AG09309 (cell line): Measurements from ENCODE around the gene DNASE1L2.
"Not testable (repeated sequence)": the region's sequence is repeated elsewhere in the genome, so short reads cannot be mapped to it uniquely, and the experiment has no call there.

Source experiments
- DNase-seq: peaks from one replicate; pipeline ENCODE4 v3.0.0-alpha.2; 2010; ENCODE audit warnings: low read depth
- H3K4me3 ChIP-seq: 2 replicates; pipeline ENCODE4 v1.5.1; 2011; ENCODE audit warnings: mild to moderate bottlenecking, low read depth, low read length, moderate library complexity; ENCODE audit not compliant: control insufficient read depth
- TF ChIP-seq, protein P1 (sequence below): IDR thresholded peaks from 2 replicates; pipeline ENCODE4 v1.5.1; 2011; ENCODE audit warnings: mild to moderate bottlenecking, low read depth, low read length, inconsistent platforms; ENCODE audit not compliant: insufficient read depth, control insufficient read depth; ENCODE audit errors: missing control alignments

DNASE1L2 gene

DNA sequence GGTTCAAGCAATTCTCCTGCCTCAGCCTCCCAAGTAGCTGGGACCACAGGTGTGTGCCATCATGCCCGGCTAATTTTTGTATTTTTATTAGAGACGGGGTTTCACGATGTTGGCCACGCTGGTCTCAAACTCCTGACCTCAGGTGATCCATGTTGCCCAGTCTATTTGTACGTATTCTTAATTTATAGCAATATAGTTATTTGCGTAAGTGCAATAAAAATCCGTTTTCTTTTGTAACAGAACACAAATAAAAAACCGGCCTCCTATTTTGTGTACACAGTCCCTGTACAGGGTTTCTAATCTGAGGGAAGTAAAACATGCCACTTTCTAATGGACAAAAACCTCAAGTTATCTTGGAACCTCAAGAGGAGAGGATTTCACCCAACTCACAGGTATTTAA is 24.0 kb downstream of the DNASE1L2 start:
- H3K4me3 ChIP-seq: no peak overlapping the region
- TF ChIP-seq, protein P1, sequence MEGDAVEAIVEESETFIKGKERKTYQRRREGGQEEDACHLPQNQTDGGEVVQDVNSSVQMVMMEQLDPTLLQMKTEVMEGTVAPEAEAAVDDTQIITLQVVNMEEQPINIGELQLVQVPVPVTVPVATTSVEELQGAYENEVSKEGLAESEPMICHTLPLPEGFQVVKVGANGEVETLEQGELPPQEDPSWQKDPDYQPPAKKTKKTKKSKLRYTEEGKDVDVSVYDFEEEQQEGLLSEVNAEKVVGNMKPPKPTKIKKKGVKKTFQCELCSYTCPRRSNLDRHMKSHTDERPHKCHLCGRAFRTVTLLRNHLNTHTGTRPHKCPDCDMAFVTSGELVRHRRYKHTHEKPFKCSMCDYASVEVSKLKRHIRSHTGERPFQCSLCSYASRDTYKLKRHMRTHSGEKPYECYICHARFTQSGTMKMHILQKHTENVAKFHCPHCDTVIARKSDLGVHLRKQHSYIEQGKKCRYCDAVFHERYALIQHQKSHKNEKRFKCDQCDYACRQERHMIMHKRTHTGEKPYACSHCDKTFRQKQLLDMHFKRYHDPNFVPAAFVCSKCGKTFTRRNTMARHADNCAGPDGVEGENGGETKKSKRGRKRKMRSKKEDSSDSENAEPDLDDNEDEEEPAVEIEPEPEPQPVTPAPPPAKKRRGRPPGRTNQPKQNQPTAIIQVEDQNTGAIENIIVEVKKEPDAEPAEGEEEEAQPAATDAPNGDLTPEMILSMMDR: no peak

DNA sequence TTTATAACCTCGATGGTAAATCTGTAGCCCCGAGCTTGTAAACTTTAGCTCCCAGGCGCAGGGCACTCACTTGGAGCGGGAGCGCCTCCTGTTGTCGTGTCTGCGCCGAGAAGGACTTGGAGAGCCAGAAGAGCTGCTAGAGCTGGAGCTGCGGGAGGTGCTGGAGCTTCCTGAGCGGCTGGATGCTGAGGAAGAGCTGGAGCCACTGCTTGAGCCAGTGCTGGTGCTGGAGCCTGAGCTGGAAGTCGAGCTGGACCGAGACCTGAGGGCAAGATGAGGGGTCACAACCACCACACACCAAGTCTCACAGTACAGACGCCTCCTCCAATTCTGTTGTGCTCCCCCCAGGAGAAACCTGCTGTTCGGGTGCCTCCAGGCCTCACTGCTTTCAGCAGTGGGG is 26.8 kb downstream of the DNASE1L2 start:
- not testable (repeated sequence) for DNase-seq, H3K4me3 ChIP-seq

More for the DNA sequence above, 24.0 kb downstream of the DNASE1L2 start:
- DNase-seq: no peak

DNA sequence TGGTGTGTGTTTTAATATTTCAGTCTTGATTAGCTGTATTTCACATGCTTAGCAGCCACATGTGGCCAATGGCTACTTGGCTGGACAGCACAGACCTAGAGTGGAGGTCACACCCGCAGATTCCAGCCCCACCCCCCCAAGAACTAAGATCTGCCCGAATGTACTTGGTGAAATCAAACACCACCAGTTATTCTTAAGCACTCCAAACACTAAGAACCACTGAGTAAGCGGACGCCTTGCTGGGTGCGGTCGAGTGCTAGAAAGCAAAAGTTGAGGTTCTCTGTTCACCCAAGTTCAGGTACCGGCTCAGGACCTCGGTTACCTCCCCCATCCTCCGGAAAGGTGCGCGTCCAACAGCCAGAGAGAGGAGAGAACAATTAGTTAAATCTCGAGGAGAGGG is 30.6 kb downstream of the DNASE1L2 start:
- DNase-seq: not testable (repeated sequence)
- H3K4me3 ChIP-seq: peak overlapping the region; percentile 59

DNA sequence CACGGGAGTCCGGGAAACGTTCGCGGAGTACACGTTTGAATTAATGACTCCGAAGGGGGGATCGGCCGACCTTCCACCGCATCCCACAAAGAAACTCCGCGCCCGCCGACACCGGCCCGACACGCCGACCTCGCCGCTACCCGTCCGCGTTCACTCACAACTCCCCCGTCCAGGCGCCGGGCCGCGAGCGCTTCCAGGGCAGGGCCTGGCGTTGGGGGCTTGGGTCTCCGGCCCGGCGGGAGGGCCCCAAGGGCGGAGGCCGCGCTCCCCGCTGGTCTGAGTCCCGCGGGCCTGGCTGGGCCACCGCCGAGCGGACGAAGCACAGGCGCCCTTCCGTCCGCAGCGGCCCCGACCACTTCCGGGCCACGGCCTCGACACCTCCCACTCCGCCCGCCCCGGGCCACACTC is 31.3 kb downstream of the DNASE1L2 start:
- H3K4me3 ChIP-seq: peak overlapping the region; percentile 59
- not testable (repeated sequence) for DNase-seq

DNA sequence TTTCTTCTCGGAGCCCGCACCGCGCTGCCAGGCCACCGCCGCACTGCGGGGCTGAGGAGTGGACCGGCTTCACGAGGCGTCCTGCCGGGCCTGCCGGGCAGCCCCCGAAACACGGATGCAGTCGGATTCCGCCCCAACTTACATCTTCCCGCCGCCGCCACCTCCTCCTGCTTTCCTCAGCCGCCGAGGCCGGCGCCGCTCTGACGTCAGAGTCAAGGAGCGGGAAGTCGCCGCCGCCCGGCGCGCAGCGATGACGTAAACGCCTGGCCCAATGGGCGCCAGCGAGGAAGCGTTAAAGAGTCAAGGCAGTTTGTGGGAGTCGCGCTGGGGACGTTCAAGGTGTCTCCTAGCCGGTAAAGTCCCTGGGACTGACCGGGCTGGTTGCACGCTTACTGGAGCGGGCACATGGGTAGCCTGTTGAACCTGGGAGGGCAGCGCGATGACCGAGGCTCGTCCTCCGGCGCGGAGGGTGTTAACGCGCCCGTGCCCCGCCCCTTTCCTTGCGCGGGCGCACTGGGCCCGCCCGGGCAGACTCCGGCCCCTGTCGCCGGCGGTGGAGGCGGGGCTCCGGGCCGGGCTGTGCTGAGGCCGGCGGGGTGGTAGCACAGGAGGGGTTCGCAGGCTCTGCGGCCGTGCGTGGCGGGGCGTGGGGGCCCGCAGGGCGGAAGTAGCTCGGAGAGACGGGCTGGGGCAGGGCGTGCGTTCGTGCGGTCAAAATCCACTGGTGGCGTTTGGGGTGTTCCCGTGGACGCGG is 31.8 kb downstream of the DNASE1L2 start, which contains the start of gene RNPS1:
RNPS1 (minus strand) TSS at position 214 of the 754 bp plus-strand sequence. CDS start 3,483 bp downstream, outside the sequence.
- TF ChIP-seq, protein P1: no peak
- peak within 1 kb of the TSS; percentile 59 for H3K4me3 ChIP-seq
- DNase-seq: peak; percentile 63

GRCh38 chr16:2270070-2270462 is 33.8 kb downstream of the DNASE1L2 start:
- no peak for DNase-seq
- no peak overlapping the region for H3K4me3 ChIP-seq
- TF ChIP-seq, protein P1: no peak

GRCh38 chr16:2270588-2271470 is 34.6 kb downstream of the DNASE1L2 start:
- TF ChIP-seq, protein P1: no peak
- DNase-seq: no peak
- H3K4me3 ChIP-seq: no peak overlapping the region

DNA sequence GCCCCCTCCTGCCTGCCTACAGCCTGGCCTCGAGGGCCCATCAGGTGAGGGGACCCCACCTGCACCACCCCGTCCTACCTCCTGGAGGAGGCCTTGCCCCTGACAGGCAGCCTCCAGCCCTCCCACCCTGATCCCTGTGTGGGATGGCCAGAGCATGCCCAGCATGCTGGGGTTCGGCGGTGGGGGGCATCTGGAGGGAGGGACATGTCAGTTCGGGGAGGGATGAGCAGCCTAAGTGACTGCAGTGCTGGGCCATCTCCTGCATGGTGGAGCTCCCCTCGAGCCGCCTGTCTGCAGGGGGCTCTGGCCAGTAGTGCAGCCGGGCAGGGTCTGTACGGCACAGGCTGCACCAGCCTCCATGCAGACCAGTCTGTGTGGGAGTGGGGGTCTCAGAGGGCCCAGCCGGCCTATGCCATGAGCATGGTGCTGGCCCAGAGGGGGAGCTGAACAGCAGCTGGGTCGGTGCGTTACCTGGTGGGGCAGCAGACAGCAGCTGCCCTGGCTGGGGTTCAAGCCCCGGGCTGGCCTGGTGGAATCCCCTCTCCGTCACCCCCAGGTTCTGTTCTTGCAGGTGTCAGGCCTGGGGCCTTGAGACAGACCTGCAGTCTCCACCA is 35.7 kb downstream of the DNASE1L2 start:
- TF ChIP-seq, protein P1: no peak
- DNase-seq: no peak
- no peak overlapping the region for H3K4me3 ChIP-seq
